Upper lobe of left lung (tissue), 4 donors: ENCODE measurements around the gene NR1I2.

Experiments
- CTCF ChIP-seq, 6 experiments: fragments of 450-650 bp in 4 of 6; fragments of 200-600 bp in 2 of 6; sonication (generic) in 2 of 6; IDR thresholded peaks; one replicate each; pipeline ENCODE4 v1.5.1; 2016 to 2019; ENCODE audit warnings: antibody characterized with exemption in 6 of 6
- POLR2A ChIP-seq, 4 donors: fragments of 450-650 bp; IDR thresholded peaks; one replicate each; pipeline ENCODE4 v1.5.1; 2016 to 2017; ENCODE audit warnings: antibody characterized with exemption in 4 of 4, mild to moderate bottlenecking in 2 of 4
- POLR2AphosphoS5 ChIP-seq, 2 donors: sonication (generic); formaldehyde crosslinking; IDR thresholded peaks; one replicate each; pipeline ENCODE4 v1.5.1; 2017; ENCODE audit warnings: antibody characterized with exemption in 2 of 2

- TF ChIP-seq POLR2AphosphoS5 (IDR thresholded peaks at IDR 0.05) (no peak), CTCF (IDR thresholded peaks at IDR 0.05) (no peak), POLR2A (IDR thresholded peaks at IDR 0.05) (no peak)
Measured at GRCh38 chr3:119781330-119782198, at the start of gene NR1I2.
